BJ (cell line): ENCODE measurements around the gene ITSN1. TPM values are rescaled to one million over a fixed set of nuclear protein-coding genes. Genes with fewer than 3 reads are reported as not detected.

Source experiments
- CTCF ChIA-PET: fragments of 350-600 bp; formaldehyde crosslinking; extraction: SDS; loops from one replicate; lab custom pipeline; 2021; ENCODE audit warnings: antibody characterized with exemption, inconsistent platforms; lab: Yijun Ruan, JAX
- POLR2A ChIA-PET: fragments of 300-600 bp; sonication (Branson Sonifier 250); formaldehyde crosslinking; extraction: SDS; loops from one replicate; lab custom pipeline; 2021; ENCODE audit warnings: antibody characterized with exemption; lab: Charles Lee
- DNase-seq: peaks from one replicate; pipeline ENCODE4 v3.0.0-alpha.2; 2011; ENCODE audit warnings: low read depth
- H3K27me3 ChIP-seq: 2 replicates; pipeline ENCODE4 v1.6.0; 2011; ENCODE audit warnings: low read length; ENCODE audit not compliant: control insufficient read depth, insufficient read depth
- H3K36me3 ChIP-seq: 2 replicates; pipeline ENCODE4 v1.5.1; 2011; ENCODE audit warnings: low read length; ENCODE audit not compliant: control insufficient read depth, insufficient read depth
- H3K4me3 ChIP-seq: 2 replicates; pipeline ENCODE4 v1.5.1; 2011; ENCODE audit warnings: low read depth, mild to moderate bottlenecking, control low read depth, low read length
- CTCF ChIP-seq: IDR thresholded peaks from 2 replicates; pipeline ENCODE4 v1.5.1; 2011; ENCODE audit warnings: low read depth, mild to moderate bottlenecking, control low read depth, inconsistent platforms, low read length, moderate library complexity; ENCODE audit not compliant: insufficient read depth
- polyA plus RNA-seq: library from polyadenylated mRNA; depleted of rRNA; stranded (reverse); fragments of >200 nt; gene quantifications from 2 replicates; pipeline ENCODE4 v1.2.3, GENCODE V29; 2011

Gene ITSN1
- polyA plus RNA-seq, 1 experiment, result 68.4 TPM

GRCh38 chr21:33751533-33751932 lies 109.2 kb downstream of the ITSN1 start:
- ChIA-PET CTCF (interaction anchor here (0.7 kb wide), 1 partner anchor 119 kb away, joined by 4 read pairs; no protein-coding TSS in a partner anchor), POLR2A (no interaction called here)
- no peak for TF ChIP-seq CTCF
- DNase-seq, result no peak
- H3K36me3 ChIP-seq, result peaks cover 3% of the 10 kb centered on the region; the same call in 1 of the 2 replicates
- no peaks in the 10 kb centered on the region for H3K27me3 ChIP-seq
- H3K4me3 ChIP-seq, result no peak overlapping the region

- CTCF ChIA-PET, result no interaction called here
- Histone ChIP-seq H3K36me3 (peaks cover 3% of the 10 kb centered on the region; the same call in 1 of the 2 replicates), H3K27me3 (no peaks in the 10 kb centered on the region), H3K4me3 (no peak overlapping the region)
- no peak for TF ChIP-seq CTCF
- POLR2A ChIA-PET, result no interaction called here
- no peak for DNase-seq
Observed at GRCh38 chr21:33752260-33752659, 110.0 kb downstream of the ITSN1 start.

GRCh38 chr21:33753886-33754285 lies 111.6 kb downstream of the ITSN1 start:
- TF ChIP-seq CTCF, result no peak
- Histone ChIP-seq H3K27me3 (no peaks in the 10 kb centered on the region), H3K4me3 (no peak overlapping the region), H3K36me3 (peaks cover 3% of the 10 kb centered on the region; the same call in 1 of the 2 replicates)
- ChIA-PET CTCF (interaction anchor here (1.1 kb wide), 1 partner anchor 13 kb away, joined by 3 read pairs; no protein-coding TSS in a partner anchor), POLR2A (no interaction called here)
- DNase-seq, result no peak

- ChIA-PET POLR2A (no interaction called here), CTCF (interaction anchor here (1.1 kb wide), 1 partner anchor 13 kb away, joined by 3 read pairs; no protein-coding TSS in a partner anchor)
Observed at GRCh38 chr21:33754481-33754880, 112.2 kb downstream of the ITSN1 start.

GRCh38 chr21:33755354-33755753 lies 113.1 kb downstream of the ITSN1 start:
- Histone ChIP-seq H3K4me3 (no peak overlapping the region), H3K27me3 (no peaks in the 10 kb centered on the region), H3K36me3 (peaks cover 2% of the 10 kb centered on the region; the same call in 1 of the 2 replicates)
- TF ChIP-seq CTCF, result no peak
- DNase-seq, result no peak
- ChIA-PET POLR2A (no interaction called here), CTCF (no interaction called here)

More at GRCh38 chr21:33754481-33754880, 112.2 kb downstream of the ITSN1 start:
- TF ChIP-seq CTCF, result no peak
- H3K4me3 ChIP-seq, result no peak overlapping the region
- H3K36me3 ChIP-seq, result peaks cover 2% of the 10 kb centered on the region; the same call in 1 of the 2 replicates
- DNase-seq, result no peak
- H3K27me3 ChIP-seq, result no peaks in the 10 kb centered on the region
